Measurements from ENCODE around the gene SLC10A2. TPM values are rescaled to one million over a fixed set of nuclear protein-coding genes. Genes with fewer than 3 reads are reported as not detected.

Gene SLC10A2
- total and polyA plus RNA-seq, 2 donors, result under 0.01 to 0.07 TPM

DNA sequence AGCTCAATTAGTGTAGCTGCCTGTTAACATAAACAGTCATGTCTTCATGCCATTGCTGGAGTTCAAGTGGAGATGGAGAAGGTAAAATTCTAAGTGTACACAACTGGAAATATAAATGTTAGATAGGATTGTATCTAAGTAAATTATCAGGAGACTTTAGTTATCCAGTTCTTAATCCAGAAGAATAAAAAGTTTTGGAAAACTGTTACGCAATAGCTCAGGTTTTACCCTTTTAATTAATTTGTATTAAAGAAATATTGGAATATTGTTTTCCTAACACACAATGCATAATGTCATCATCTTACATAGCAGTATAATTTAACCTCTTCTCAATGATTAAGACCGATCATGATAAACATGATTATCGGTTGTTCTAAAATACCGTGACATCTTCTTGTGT is 2.8 kb downstream of the SLC10A2 start:
- Histone ChIP-seq H3K9me3 (ENCODE audit: control insufficient read depth in 2 of 2, insufficient read depth in 1 of 2, low read length in 1 of 2) (peaks cover 0 to 5% of the 10 kb centered on the region in 2 donors), H3K27me3 (ENCODE audit: control insufficient read depth in 2 of 2, insufficient read depth in 1 of 2, low read length in 1 of 2) (no peaks in the 10 kb centered on the region), H3K4me1 (ENCODE audit: control insufficient read depth in 2 of 2, insufficient read depth in 2 of 2, low read length in 2 of 2) (no peaks in the 10 kb centered on the region), H3K4me3 (ENCODE audit: low read length in 2 of 2) (no peak overlapping the region), H3K27ac (ENCODE audit: low read depth in 1 of 2, low read length in 1 of 2) (no peak overlapping the region), H3K36me3 (ENCODE audit: control insufficient read depth in 2 of 2, insufficient read depth in 2 of 2, low read length in 1 of 2) (no peaks in the 10 kb centered on the region)
- WGBS, result 98% methylated on average over 4 of the region's 4 CpGs
- no peak for DNase-seq (ENCODE audit: low read depth in 6 of 9, low spot score in 9 of 9)

DNA sequence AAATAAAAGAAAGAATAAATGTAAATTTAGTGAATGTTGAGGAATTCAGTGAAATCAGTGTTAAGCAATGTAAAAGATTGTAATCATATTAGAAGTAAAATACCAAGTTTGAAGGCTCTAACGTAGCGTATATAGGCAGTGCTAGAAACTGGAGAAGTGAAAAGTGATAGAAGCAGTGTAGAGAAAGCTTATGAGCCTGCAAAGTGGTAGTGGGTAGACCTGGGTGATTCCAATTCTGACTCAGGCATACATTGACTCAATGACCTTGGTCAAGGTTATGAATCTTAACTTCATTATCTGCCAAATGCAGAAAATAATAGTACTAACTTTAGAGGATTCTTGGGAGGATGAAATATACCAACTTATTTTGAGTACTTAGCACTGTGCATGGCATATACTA is 4.1 kb downstream of the SLC10A2 start:
- Histone ChIP-seq H3K27me3 (ENCODE audit: control insufficient read depth in 2 of 2, insufficient read depth in 1 of 2, low read length in 1 of 2) (no peaks in the 10 kb centered on the region), H3K36me3 (ENCODE audit: control insufficient read depth in 2 of 2, insufficient read depth in 2 of 2, low read length in 1 of 2) (no peaks in the 10 kb centered on the region), H3K4me3 (ENCODE audit: low read length in 2 of 2) (no peak overlapping the region), H3K4me1 (ENCODE audit: control insufficient read depth in 2 of 2, insufficient read depth in 2 of 2, low read length in 2 of 2) (no peaks in the 10 kb centered on the region), H3K27ac (ENCODE audit: low read depth in 1 of 2, low read length in 1 of 2) (no peak overlapping the region), H3K9me3 (ENCODE audit: control insufficient read depth in 2 of 2, insufficient read depth in 1 of 2, low read length in 1 of 2) (peaks cover 0 to 9% of the 10 kb centered on the region in 2 donors)
- DNase-seq (ENCODE audit: low read depth in 6 of 9, low spot score in 9 of 9), result no peak
- 96% methylated on average over 2 of the region's 2 CpGs for WGBS

DNA sequence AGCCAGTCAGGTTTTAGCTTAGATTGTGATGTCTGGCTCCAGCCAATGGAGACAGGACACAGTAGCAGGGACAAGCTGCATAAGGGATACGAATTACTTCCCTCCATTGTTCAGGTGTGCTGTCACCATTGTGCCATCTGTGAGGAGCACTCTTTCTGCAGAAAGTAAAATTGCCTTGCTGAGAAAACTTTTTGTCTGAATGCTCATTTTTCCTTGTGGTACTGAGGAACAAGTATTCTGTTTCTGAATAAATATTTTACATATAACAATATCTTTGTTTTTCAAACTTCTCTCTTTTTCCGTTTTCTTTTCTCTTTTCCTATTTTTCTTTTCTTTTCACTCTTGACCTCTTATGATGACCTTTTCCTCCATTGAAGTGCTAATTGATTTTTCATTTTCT is 10.2 kb downstream of the SLC10A2 start:
- Histone ChIP-seq H3K27ac (ENCODE audit: low read depth in 1 of 2, low read length in 1 of 2) (no peak overlapping the region), H3K4me1 (ENCODE audit: control insufficient read depth in 2 of 2, insufficient read depth in 2 of 2, low read length in 2 of 2) (no peaks in the 10 kb centered on the region), H3K36me3 (ENCODE audit: control insufficient read depth in 2 of 2, insufficient read depth in 2 of 2, low read length in 1 of 2) (no peaks in the 10 kb centered on the region), H3K27me3 (ENCODE audit: control insufficient read depth in 2 of 2, insufficient read depth in 1 of 2, low read length in 1 of 2) (no peaks in the 10 kb centered on the region), H3K4me3 (ENCODE audit: low read length in 2 of 2) (no peak overlapping the region), H3K9me3 (ENCODE audit: control insufficient read depth in 2 of 2, insufficient read depth in 1 of 2, low read length in 1 of 2) (peaks cover 1 to 9% of the 10 kb centered on the region in 2 donors)
- WGBS, result 92% methylated on average over 2 of the region's 2 CpGs
- DNase-seq (ENCODE audit: low read depth in 6 of 9, low spot score in 9 of 9), result no peak

DNA sequence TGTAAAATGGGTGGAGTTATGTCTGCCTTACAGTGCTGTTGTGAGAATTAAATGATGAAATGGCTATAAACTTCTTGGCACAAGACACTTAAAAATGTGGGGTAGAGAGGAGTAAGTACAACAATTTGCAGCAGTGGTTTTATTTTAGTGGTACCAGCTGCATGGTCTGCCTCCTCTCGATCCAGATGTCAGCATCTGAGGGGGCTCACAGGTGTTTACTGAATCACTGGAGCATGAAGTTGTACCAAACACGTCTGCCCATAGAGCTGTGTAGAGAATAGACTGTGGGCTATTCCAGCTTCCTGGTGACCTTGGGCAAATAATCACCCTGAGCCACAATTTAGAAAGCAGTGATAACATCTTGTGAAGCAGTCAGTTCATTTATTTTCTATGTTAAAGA is 11.1 kb downstream of the SLC10A2 start:
- Histone ChIP-seq H3K36me3 (ENCODE audit: control insufficient read depth in 2 of 2, insufficient read depth in 2 of 2, low read length in 1 of 2) (no peaks in the 10 kb centered on the region), H3K4me1 (ENCODE audit: control insufficient read depth in 2 of 2, insufficient read depth in 2 of 2, low read length in 2 of 2) (no peaks in the 10 kb centered on the region), H3K9me3 (ENCODE audit: control insufficient read depth in 2 of 2, insufficient read depth in 1 of 2, low read length in 1 of 2) (peaks cover 1 to 12% of the 10 kb centered on the region in 2 donors), H3K27me3 (ENCODE audit: control insufficient read depth in 2 of 2, insufficient read depth in 1 of 2, low read length in 1 of 2) (no peaks in the 10 kb centered on the region), H3K27ac (ENCODE audit: low read depth in 1 of 2, low read length in 1 of 2) (no peak overlapping the region), H3K4me3 (ENCODE audit: low read length in 2 of 2) (no peak overlapping the region)
- 86% methylated on average over 2 of the region's 2 CpGs for WGBS
- no peak for DNase-seq (ENCODE audit: low read depth in 6 of 9, low spot score in 9 of 9)

DNA sequence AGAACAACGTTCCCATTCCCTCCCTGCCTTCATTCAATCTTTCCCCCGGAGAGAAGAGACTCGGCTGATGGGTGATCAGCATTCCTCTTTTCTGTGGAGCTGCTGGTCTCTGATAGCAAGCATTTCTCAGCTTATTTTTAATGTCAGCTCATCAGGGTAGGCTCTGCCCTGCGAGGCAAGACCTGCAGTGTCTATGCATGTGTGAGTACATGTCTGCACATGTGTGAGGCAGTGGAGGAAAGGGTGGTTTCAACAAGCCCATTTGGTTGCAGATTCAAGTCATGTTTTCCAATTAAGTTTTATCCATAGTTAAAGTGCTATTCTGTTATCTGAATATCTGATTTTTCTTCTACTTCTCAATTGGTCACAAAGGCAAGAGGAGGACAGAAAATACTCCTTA is 19.5 kb downstream of the SLC10A2 start:
- WGBS, result 90% methylated on average over 4 of the region's 4 CpGs
- Histone ChIP-seq H3K9me3 (ENCODE audit: control insufficient read depth in 2 of 2, insufficient read depth in 1 of 2, low read length in 1 of 2) (peaks cover 0 to 4% of the 10 kb centered on the region in 2 donors), H3K27ac (ENCODE audit: low read depth in 1 of 2, low read length in 1 of 2) (no peak overlapping the region), H3K4me3 (ENCODE audit: low read length in 2 of 2) (no peak overlapping the region), H3K36me3 (ENCODE audit: control insufficient read depth in 2 of 2, insufficient read depth in 2 of 2, low read length in 1 of 2) (no peaks in the 10 kb centered on the region), H3K4me1 (ENCODE audit: control insufficient read depth in 2 of 2, insufficient read depth in 2 of 2, low read length in 2 of 2) (no peaks in the 10 kb centered on the region), H3K27me3 (ENCODE audit: control insufficient read depth in 2 of 2, insufficient read depth in 1 of 2, low read length in 1 of 2) (no peaks in the 10 kb centered on the region)
- no peak for DNase-seq (ENCODE audit: low read depth in 6 of 9, low spot score in 9 of 9)

GRCh38 chr13:103044056-103044455 is 22.2 kb downstream of the SLC10A2 start:
- no peak overlapping the region for H3K27ac ChIP-seq (ENCODE audit: low read depth in 1 of 2, low read length in 1 of 2)
- no peaks in the 10 kb centered on the region for H3K4me1 ChIP-seq (ENCODE audit: control insufficient read depth in 2 of 2, insufficient read depth in 2 of 2, low read length in 2 of 2)
- H3K4me3 ChIP-seq (ENCODE audit: low read length in 2 of 2), result no peak overlapping the region
- H3K27me3 ChIP-seq (ENCODE audit: control insufficient read depth in 2 of 2, insufficient read depth in 1 of 2, low read length in 1 of 2), result no peaks in the 10 kb centered on the region
- H3K36me3 ChIP-seq (ENCODE audit: control insufficient read depth in 2 of 2, insufficient read depth in 2 of 2, low read length in 1 of 2), result no peaks in the 10 kb centered on the region
- H3K9me3 ChIP-seq (ENCODE audit: control insufficient read depth in 2 of 2, insufficient read depth in 1 of 2, low read length in 1 of 2), result no peaks in the 10 kb centered on the region
- DNase-seq (ENCODE audit: low read depth in 6 of 9, low spot score in 9 of 9), result peak in 1 of 9 donors; percentile 1
- WGBS, result 91% methylated on average over 3 of the region's 3 CpGs

DNA sequence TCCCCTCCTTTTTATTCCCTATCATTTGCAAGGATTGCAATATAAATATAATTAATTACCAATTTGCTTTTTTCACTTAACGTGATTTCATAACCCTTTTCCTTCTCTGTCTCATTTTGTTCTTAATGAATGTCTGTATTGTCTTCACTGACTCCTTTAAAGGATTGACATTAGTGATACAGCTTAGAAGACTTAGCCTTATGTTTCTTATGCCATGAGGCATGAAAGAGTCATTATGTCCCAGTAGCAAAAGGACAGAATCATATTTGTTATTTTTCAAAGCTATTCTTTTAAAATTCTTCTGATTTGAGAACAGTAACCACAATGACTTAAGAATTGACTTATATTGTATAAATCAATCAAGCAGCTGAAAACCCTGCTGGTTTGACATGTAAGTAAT is 26.2 kb downstream of the SLC10A2 start:
- WGBS, result 95% methylated on average over 1 of the region's 1 CpG
- no peak overlapping the region for H3K4me3 ChIP-seq (ENCODE audit: low read length in 2 of 2)
- no peaks in the 10 kb centered on the region for H3K9me3 ChIP-seq (ENCODE audit: control insufficient read depth in 2 of 2, insufficient read depth in 1 of 2, low read length in 1 of 2)
- H3K27ac ChIP-seq (ENCODE audit: low read depth in 1 of 2, low read length in 1 of 2), result no peak overlapping the region
- no peaks in the 10 kb centered on the region for H3K4me1 ChIP-seq (ENCODE audit: control insufficient read depth in 2 of 2, insufficient read depth in 2 of 2, low read length in 2 of 2)
- H3K27me3 ChIP-seq (ENCODE audit: control insufficient read depth in 2 of 2, insufficient read depth in 1 of 2, low read length in 1 of 2), result no peaks in the 10 kb centered on the region
- no peak for DNase-seq (ENCODE audit: low read depth in 6 of 9, low spot score in 9 of 9)
- no peaks in the 10 kb centered on the region for H3K36me3 ChIP-seq (ENCODE audit: control insufficient read depth in 2 of 2, insufficient read depth in 2 of 2, low read length in 1 of 2)

DNA sequence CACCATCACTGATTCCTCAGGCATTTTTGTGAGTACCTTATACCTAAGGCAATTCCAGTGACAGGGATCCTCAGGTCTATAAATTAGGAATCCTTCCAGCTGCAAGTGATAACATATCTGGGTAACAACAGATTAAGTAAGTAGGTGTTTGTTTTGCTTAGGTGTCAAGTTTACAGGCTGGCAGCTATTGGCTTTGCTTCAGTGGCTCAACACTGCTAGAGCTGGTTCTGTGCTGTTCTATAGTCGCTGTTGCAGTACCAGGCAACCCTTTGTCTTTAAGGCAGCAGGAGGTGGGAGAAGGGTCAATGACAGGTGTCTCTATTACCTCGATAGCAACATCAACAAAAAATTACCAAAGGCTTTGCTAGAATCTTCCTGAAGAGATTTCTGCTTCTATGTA is 27.0 kb downstream of the SLC10A2 start:
- no peak for DNase-seq (ENCODE audit: low read depth in 6 of 9, low spot score in 9 of 9)
- H3K4me3 ChIP-seq (ENCODE audit: low read length in 2 of 2), result no peak overlapping the region
- H3K9me3 ChIP-seq (ENCODE audit: control insufficient read depth in 2 of 2, insufficient read depth in 1 of 2, low read length in 1 of 2), result no peaks in the 10 kb centered on the region
- H3K36me3 ChIP-seq (ENCODE audit: control insufficient read depth in 2 of 2, insufficient read depth in 2 of 2, low read length in 1 of 2), result no peaks in the 10 kb centered on the region
- no peak overlapping the region for H3K27ac ChIP-seq (ENCODE audit: low read depth in 1 of 2, low read length in 1 of 2)
- 70% methylated on average over 2 of the region's 2 CpGs for whole genome bisulfite sequencing
- no peaks in the 10 kb centered on the region for H3K4me1 ChIP-seq (ENCODE audit: control insufficient read depth in 2 of 2, insufficient read depth in 2 of 2, low read length in 2 of 2)
- no peaks in the 10 kb centered on the region for H3K27me3 ChIP-seq (ENCODE audit: control insufficient read depth in 2 of 2, insufficient read depth in 1 of 2, low read length in 1 of 2)

DNA sequence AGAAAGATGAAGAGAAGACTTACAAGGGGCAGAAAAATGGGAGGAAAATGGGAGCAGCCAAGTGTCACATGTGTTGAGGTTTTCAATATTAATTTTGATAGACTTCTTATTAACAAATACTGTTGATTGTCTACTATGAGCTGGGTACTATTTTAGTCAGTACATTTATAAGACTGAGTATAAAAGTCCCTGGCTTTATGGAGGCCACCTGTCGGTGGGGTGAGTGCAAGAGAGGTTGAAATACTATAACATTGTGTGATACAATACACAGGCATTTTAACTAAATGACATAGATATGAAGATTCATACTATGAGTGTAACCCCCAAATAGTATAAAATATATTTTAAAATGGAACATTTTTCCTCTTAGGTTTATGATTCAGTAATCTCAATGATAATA is 29.9 kb downstream of the SLC10A2 start:
- no peak overlapping the region for H3K4me3 ChIP-seq (ENCODE audit: low read length in 2 of 2)
- H3K27me3 ChIP-seq (ENCODE audit: control insufficient read depth in 2 of 2, insufficient read depth in 1 of 2, low read length in 1 of 2), result no peaks in the 10 kb centered on the region
- H3K4me1 ChIP-seq (ENCODE audit: control insufficient read depth in 2 of 2, insufficient read depth in 2 of 2, low read length in 2 of 2), result no peaks in the 10 kb centered on the region
- no peak for DNase-seq (ENCODE audit: low read depth in 6 of 9, low spot score in 9 of 9)
- WGBS, result 94% methylated on average over 1 of the region's 1 CpG
- H3K27ac ChIP-seq (ENCODE audit: low read depth in 1 of 2, low read length in 1 of 2), result no peak overlapping the region
- H3K9me3 ChIP-seq (ENCODE audit: control insufficient read depth in 2 of 2, insufficient read depth in 1 of 2, low read length in 1 of 2), result no peaks in the 10 kb centered on the region
- H3K36me3 ChIP-seq (ENCODE audit: control insufficient read depth in 2 of 2, insufficient read depth in 2 of 2, low read length in 1 of 2), result no peaks in the 10 kb centered on the region

DNA sequence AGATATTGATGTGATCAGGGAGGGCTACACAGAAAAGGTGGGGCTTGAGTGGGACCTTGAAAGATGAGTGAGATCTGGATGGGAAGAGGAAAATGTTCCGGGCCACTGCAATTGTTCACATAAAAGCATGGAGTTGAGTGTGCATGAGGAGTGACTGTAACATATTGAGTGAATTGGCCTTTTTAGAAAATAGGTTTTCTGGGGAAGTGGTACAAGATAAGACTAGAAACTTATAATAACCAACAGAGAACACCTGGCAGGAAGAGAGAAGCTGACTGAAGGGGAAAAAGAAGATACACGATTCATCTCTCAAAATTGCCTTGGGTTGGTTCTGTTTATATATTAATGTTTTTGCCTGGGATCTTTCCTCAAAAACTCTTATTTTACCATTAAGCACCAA is 32.2 kb downstream of the SLC10A2 start:
- Histone ChIP-seq H3K4me1 (ENCODE audit: control insufficient read depth in 2 of 2, insufficient read depth in 2 of 2, low read length in 2 of 2) (no peaks in the 10 kb centered on the region), H3K27ac (ENCODE audit: low read depth in 1 of 2, low read length in 1 of 2) (no peak overlapping the region), H3K4me3 (ENCODE audit: low read length in 2 of 2) (no peak overlapping the region), H3K27me3 (ENCODE audit: control insufficient read depth in 2 of 2, insufficient read depth in 1 of 2, low read length in 1 of 2) (no peaks in the 10 kb centered on the region), H3K36me3 (ENCODE audit: control insufficient read depth in 2 of 2, insufficient read depth in 2 of 2, low read length in 1 of 2) (no peaks in the 10 kb centered on the region), H3K9me3 (ENCODE audit: control insufficient read depth in 2 of 2, insufficient read depth in 1 of 2, low read length in 1 of 2) (peaks cover 0 to 8% of the 10 kb centered on the region in 2 donors)
- 83% methylated on average over 2 of the region's 2 CpGs for WGBS
- no peak for DNase-seq (ENCODE audit: low read depth in 6 of 9, low spot score in 9 of 9)

Measured in thymus (tissue), 11 donors.